Activated CD8-positive, alpha-beta memory T cell treated with anti-CD3 and anti-CD28 coated beads, Interleukin-2, amount 50 U/mL, for 24 hours (primary cell): Measurements from ENCODE around the gene PLXNA1.

Source experiments
- DNase-seq: peaks from one replicate; pipeline ENCODE4 v3.0.0-alpha.2; 2020; ENCODE audit errors: extremely low read depth

Gene PLXNA1

GRCh38 chr3:127002195-127003174, 19.6 kb downstream of the PLXNA1 start:
- DNase-seq = no peak

- no peak for DNase-seq
Observed at GRCh38 chr3:127003175-127003555, 20.2 kb downstream of the PLXNA1 start.

GRCh38 chr3:127003601-127004280, 20.8 kb downstream of the PLXNA1 start:
- DNase-seq = no peak

GRCh38 chr3:127004641-127005397, 21.9 kb downstream of the PLXNA1 start:
- no peak for DNase-seq

GRCh38 chr3:127005864-127006500, 23.1 kb downstream of the PLXNA1 start:
- DNase-seq = no peak

- DNase-seq = no peak
Observed at GRCh38 chr3:127006781-127007436, 24.0 kb downstream of the PLXNA1 start.

- no peak for DNase-seq
Observed at GRCh38 chr3:127008236-127008635, 25.3 kb downstream of the PLXNA1 start.

GRCh38 chr3:127009531-127009930, 26.6 kb downstream of the PLXNA1 start:
- no peak for DNase-seq

GRCh38 chr3:127011270-127011992, 28.5 kb downstream of the PLXNA1 start:
- DNase-seq = no peak

GRCh38 chr3:127012091-127012490, 29.2 kb downstream of the PLXNA1 start:
- DNase-seq = no peak

- no peak for DNase-seq
Observed at GRCh38 chr3:127013181-127013580, 30.3 kb downstream of the PLXNA1 start.

GRCh38 chr3:127013758-127014535, 31.0 kb downstream of the PLXNA1 start:
- DNase-seq = no peak

GRCh38 chr3:127014536-127015281, 31.8 kb downstream of the PLXNA1 start:
- no peak for DNase-seq

- DNase-seq = no peak
Observed at GRCh38 chr3:127015282-127016042, 32.5 kb downstream of the PLXNA1 start.

- DNase-seq = no peak
Observed at GRCh38 chr3:127016043-127016343, 33.1 kb downstream of the PLXNA1 start.

GRCh38 chr3:127016461-127016860, 33.5 kb downstream of the PLXNA1 start:
- DNase-seq = no peak

- no peak for DNase-seq
Observed at GRCh38 chr3:127017229-127017628, 34.3 kb downstream of the PLXNA1 start.

GRCh38 chr3:127017781-127018180, 34.9 kb downstream of the PLXNA1 start:
- DNase-seq = no peak
